MV-4-11 (cell line): Measurements from ENCODE around the gene ANKRD18B.
"Not testable (repeated sequence)": the region's sequence is repeated elsewhere in the genome, so short reads cannot be mapped to it uniquely, and the experiment has no call there.

Experiments used
- DNase-seq: peaks from one replicate; lab custom pipeline; 2025; lab: John Stamatoyannopoulos, UW

Gene ANKRD18B

DNA sequence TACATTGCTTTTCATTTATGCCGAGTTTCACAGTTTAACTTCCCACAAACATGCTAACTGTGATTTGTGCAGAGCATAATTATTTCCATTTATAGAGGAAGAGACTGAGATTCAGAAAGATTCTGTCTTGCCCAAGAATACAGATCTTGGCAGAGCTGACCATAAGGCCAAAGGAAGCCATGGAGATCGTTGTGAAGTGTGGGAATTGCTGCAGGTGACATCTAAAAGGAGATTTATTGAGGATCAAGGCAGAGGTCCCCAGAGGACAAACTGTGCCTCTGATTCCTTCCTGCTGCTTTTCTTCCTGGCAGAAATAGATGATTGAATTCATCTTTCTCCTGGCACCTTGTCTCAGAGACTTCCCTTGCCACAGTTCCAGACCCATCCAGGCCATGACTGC is 88.4 kb downstream of the ANKRD18B start:
- DNase-seq: not testable (repeated sequence)

DNA sequence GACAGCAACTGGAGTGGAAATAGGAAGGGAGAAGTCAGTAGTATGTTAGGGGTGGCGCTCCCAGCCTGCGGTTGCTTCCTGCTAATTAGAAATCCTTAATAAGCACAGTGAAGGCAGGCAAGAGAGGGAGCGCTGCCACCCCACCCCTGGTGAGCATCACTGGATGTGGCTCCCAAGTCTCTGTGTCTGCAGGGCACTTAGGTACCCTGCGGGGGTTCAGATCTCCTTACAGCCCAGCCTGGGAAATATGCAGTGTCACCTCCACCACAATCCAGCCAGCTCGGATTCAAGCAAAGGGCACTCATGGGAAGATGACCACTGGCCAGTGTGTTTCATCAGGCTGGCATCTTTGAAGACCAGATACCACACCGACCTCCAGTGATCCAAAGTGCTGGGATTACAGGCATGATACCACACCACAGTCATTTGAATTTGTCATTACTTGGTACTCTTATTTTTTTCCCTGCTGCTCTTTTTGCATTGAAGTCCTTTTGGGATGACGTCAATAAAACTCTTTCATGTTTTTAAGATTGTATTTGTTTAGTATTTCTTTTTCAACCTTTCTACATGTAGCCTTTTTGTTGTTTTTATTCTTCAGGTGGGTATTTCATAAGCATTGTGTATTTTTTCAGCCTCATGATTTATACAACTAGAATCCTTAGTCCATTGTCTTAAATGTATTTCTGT is 90.1 kb downstream of the ANKRD18B start:
- no peak for DNase-seq

DNA sequence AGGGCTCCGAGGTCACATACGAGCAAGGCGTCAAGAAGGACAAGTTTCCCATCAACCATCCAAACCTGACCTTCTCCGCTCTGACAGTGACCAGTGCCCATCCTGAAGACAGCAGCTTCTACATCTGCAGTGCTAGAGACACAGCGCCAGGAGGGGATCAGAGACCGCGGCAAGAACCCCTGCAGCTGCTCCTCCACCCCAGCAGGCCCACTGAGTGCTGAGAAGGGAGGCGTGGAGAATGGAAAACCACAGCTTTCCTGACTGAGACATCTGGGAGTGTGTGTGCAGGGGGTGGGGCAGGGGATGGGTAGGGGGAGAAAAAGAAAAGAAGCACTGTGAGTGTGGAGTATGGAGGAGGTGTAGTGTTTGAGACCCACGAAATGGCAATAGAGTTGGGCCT is 94.3 kb downstream of the ANKRD18B start:
- DNase-seq: not testable (repeated sequence)

GRCh38 chr9:33619666-33620404 is 95.8 kb downstream of the ANKRD18B start:
- peak; percentile 60 for DNase-seq

GRCh38 chr9:33620738-33621439 is 96.8 kb downstream of the ANKRD18B start:
- no peak for DNase-seq
